Activated CD8-positive, alpha-beta memory T cell treated with anti-CD3 and anti-CD28 coated beads, Interleukin-2, amount 50 U/mL, for 1 hour (primary cell): Measurements from ENCODE around the gene RINT1.
"Not testable (repeated sequence)": the region's sequence is repeated elsewhere in the genome, so short reads cannot be mapped to it uniquely, and the experiment has no call there.

ENCODE experiments used
- DNase-seq: peaks from one replicate; pipeline ENCODE4 v3.0.0-alpha.2; 2020; ENCODE audit errors: extremely low read depth

Gene RINT1

GRCh38 chr7:105532709-105533460, 884 bp downstream of the RINT1 start:
- DNase-seq: no peak

- no peak for DNase-seq
Measured at GRCh38 chr7:105538339-105538738, 6.3 kb downstream of the RINT1 start.

DNA sequence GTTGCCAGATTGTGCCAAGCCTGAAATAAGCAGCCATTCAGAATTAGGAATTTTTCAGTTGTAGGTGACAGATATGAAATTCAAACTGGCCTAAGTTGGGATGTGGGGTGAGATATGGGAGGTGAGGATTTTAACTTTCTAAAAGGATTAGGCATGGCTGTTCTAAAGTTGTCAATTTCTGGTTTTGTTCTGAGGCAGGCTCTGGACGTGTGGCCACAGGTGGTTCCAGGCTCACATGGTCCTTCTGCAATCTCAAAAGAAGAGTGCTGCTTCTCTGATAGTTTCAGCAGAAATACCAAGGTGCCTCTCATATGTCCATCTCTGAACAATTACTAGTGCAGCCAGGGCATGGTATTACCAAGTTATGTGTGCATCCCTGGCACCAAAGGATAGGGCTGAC, 27.9 kb downstream of the RINT1 start:
- no peak for DNase-seq

GRCh38 chr7:105565190-105565589, 33.2 kb downstream of the RINT1 start:
- DNase-seq: no peak

- DNase-seq: no peak
Measured at GRCh38 chr7:105567024-105567423, 35.0 kb downstream of the RINT1 start.

- no peak for DNase-seq
Measured at GRCh38 chr7:105567821-105568220, 35.8 kb downstream of the RINT1 start.

DNA sequence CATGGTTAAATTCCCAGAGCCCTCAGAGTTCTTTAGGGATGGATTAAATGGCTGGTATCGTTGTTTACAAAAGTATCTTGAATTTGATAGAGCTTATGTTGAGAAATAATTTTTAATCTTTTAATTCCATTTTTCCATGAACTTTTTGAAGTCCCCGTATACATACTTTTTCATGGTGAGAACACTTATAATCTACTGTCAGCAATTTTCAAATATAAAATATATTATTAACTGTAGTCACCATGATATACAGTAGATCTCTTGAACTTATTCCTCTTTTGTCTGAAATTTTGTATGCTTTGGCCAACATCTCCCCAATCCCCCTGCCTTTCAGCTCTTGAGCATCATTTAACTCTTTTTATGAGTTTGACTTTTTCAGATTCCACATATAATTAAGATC, 39.9 kb downstream of the RINT1 start:
- DNase-seq: no peak

GRCh38 chr7:105577251-105577650, 45.2 kb downstream of the RINT1 start:
- no peak for DNase-seq

- DNase-seq: no peak
Measured at GRCh38 chr7:105578496-105578895, 46.5 kb downstream of the RINT1 start.

GRCh38 chr7:105580022-105580740, 48.2 kb downstream of the RINT1 start:
- no peak for DNase-seq

DNA sequence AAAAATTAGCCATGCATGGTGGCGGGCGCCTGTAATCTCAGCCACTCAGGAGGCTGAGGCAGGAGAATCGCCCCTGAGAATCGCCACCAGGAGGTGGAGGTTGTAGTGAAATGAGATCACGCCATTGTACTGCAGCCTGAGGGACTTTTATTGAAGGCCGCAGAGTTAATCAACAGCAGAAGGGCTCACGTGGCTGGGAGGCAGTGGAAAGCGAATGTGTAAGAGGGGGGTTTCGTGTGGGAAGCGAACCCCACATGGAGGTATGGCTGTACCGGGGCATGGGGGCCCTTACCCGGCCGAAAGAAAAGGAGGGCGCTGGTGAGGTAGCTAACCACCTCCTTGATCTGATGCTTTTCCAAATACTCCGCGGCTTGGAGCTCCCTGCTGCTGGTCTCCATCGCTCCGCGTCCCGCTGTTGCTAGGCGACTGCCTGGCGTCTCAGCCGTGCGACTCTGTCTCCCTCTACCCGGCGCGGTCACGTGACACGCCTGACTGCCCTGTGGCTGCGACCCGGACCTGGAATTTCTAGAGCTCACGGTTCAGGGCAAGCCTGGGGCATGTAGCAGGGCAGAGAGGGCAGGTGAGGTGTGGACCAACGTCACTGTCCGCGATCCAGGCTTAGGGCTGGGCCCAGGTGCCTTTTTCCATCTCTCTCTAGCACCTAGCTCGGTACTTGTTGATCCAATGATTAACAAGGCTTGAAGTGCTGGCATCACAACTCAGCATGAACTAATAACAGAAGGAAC, 49.2 kb downstream of the RINT1 start, which contains the start of gene EFCAB10:
TSS of gene EFCAB10 (minus strand) at position 428 of the 746 bp plus-strand sequence. CDS start at position 398, 30 bp downstream.
- DNase-seq: no peak

DNA sequence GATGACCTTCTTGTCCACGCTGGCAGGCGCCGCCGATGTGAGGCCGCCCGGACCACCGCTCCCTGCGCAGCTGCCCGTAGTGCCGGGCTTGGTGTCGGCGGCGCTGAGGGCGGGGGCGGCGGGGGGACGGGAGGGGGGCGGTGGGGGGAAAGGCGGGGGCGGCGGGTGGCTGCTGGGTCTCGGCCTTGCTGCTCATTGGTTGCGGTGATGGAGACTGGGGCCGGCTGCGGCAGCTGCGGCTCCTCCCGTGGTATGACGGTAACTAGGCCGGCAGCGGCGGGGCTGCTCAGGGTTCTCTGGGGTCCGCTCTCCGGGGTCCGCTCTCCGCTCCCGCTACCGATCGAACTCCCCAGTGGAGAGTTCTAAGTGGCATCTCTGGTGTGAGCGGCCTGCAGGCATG, 51.1 kb downstream of the RINT1 start:
- no peak for DNase-seq

DNA sequence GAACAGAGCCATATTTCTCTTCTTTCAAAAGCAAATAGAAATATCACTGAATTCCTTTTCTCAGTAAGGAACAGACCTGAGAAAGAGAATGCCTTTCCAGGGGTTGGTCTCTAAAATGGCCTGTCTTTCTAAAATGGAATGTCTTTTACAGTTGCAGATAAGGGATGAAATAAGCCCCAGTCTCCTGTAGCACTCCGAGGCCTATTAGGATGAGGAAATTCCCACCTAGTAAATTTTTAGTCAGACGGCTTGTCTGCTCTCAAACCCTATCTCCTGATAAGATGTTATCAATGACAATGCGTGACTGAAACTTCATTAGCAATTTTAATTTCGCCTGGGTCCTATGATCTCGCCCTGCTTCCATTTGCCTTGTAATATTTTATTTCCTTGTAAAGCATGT, 52.2 kb downstream of the RINT1 start:
- DNase-seq: no peak

DNA sequence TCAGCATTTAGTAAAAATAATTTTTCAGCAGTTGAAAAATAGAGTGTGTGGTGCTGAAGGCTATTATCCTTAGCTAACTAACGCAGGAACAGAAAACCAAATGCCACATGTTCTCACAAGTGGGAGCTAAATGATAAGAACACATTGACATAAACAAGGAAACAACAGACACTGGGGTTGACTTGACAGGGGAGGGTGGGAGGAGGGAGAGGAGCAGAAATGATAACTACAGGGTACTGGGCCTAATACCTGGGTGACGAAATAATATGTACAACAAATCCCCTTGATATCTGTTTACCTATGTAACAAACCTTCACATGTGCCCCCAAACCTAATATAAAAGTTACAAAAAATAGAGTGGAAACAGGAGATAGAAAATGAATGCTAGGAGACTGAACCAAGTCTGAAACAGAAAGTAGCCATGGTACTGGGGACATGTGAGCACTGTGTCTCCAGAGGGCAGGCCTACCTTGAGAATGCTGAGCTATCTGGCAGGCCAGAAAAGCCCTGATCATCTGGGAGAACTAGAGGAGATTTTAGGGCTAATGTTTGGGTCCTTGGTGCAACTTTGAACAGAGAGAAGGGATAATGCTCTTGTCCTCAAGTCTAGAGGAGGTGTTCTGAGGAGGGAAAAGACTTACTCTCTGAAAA, 54.0 kb downstream of the RINT1 start:
- DNase-seq: no peak

- no peak for DNase-seq
Measured at GRCh38 chr7:105587909-105588635, 56.1 kb downstream of the RINT1 start.

GRCh38 chr7:105589356-105590077, 57.5 kb downstream of the RINT1 start:
- no peak for DNase-seq

DNA sequence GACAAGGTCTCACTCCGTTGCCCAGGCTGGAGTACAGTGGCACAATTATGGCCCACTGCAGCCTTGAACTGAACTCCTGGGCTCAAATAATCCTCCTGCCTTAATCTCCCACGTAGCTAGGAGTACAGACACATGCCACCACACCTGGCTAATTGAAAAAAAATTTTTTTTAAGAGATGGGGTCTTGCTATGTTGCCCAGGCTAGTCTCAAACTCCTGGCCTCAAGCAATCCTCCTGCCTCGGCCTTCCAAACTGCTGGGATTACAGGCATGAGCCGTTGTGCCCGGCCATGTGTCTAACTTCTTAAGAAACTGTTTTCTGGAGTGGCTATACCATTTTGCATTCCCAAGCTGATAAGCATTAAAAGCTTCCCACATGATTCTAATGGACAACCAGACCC, 58.8 kb downstream of the RINT1 start:
- no peak for DNase-seq

DNA sequence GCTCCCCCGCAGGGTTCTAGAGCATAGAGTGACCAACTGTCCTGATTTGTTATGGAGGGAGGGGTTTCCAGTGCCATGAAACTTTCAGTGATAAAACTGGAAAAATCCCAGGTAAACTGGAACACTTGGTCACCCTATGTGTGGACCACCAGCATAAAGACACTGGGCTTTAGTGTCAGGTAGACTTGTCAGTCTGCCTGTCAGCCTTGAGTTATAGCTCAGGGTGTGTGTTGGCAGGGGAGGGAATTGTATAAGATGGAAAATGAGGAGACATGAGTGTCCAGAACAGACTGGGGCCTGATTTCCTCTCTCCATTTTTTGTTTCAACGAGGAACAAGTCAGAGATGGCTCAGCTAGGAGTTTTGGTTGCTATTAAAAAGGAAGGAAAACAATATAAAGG, 59.5 kb downstream of the RINT1 start:
- DNase-seq: no peak

- no peak for DNase-seq
Measured at GRCh38 chr7:105594034-105594433, 62.0 kb downstream of the RINT1 start.

DNA sequence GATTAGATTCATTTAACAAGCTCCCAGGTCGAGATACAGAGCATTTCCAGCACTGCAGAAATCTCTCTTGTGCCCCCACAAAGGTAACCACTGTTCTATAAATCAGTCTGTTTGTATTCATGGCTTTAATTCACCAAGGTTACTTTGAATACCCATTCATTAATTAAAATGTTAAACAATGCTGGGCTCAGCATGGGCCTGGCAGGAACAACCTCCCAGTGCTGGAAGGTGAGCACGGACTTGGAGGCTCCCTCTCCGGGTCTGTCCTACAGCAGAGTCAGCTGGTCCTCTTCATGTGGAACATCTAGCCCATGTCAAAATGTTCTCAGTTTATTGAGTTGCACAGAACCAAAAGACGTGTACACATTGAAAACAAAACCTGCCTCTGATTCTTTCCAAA, 64.9 kb downstream of the RINT1 start:
- no peak for DNase-seq

- not testable (repeated sequence) for DNase-seq
Measured at GRCh38 chr7:105599080-105599479, 67.1 kb downstream of the RINT1 start.
